CD14-positive monocyte (primary cell): ENCODE data around the gene OR2T3. TPM values are rescaled to one million over a fixed set of nuclear protein-coding genes. Genes with fewer than 3 reads are reported as not detected.
"Not testable (repeated sequence)": the region's sequence is repeated elsewhere in the genome, so short reads cannot be mapped to it uniquely, and the experiment has no call there.

Source experiments
- DNase-seq, 3 donors: peaks; one replicate each; pipeline ENCODE4 v3.0.0-alpha.2; 2011 to 2022
- H2AFZ ChIP-seq: 2 replicates; pipeline ENCODE4 v1.6.0; 2012; ENCODE audit warnings: mild to moderate bottlenecking, low read depth, low read length, inconsistent platforms; ENCODE audit not compliant: insufficient read depth, poor library complexity, severe bottlenecking
- H3K27ac ChIP-seq, 2 donors: 1 replicate in 1 of 2; 2 replicates in 1 of 2; pipeline ENCODE4 v1.5.1; 2012 to 2013; ENCODE audit warnings: low read length in 2 of 2, control low read depth in 1 of 2, inconsistent platforms in 1 of 2, low read depth in 1 of 2, mild to moderate bottlenecking in 1 of 2
- H3K27me3 ChIP-seq, 2 donors: one replicate each; pipeline versions ENCODE4 v1.6.0 to v1.6.1; 2011 to 2013; ENCODE audit warnings: low read length in 2 of 2; ENCODE audit not compliant: control insufficient read depth in 2 of 2, insufficient read depth in 2 of 2
- H3K36me3 ChIP-seq, 2 donors: replicated peaks in 1 of 2; 1 replicate in 1 of 2; 2 replicates in 1 of 2; pipeline versions ENCODE4 v1.5.1 to v1.6.1; 2012 to 2013; ENCODE audit warnings: low read length in 2 of 2, control low read depth in 1 of 2, inconsistent platforms in 1 of 2, mild to moderate bottlenecking in 1 of 2; ENCODE audit not compliant: insufficient read depth in 2 of 2, control insufficient read depth in 1 of 2
- H3K4me1 ChIP-seq, 2 donors: 1 replicate in 1 of 2; 2 replicates in 1 of 2; pipeline versions ENCODE4 v1.5.1 to v1.6.1; 2012 to 2013; ENCODE audit warnings: low read length in 2 of 2, control low read depth in 1 of 2, inconsistent platforms in 1 of 2, mild to moderate bottlenecking in 1 of 2, moderate library complexity in 1 of 2; ENCODE audit not compliant: insufficient read depth in 2 of 2, control insufficient read depth in 1 of 2
- H3K4me2 ChIP-seq: replicated peaks from 2 replicates; pipeline ENCODE3; 2012; ENCODE audit warnings: low read length, moderate library complexity, mild to moderate bottlenecking; ENCODE audit not compliant: poor library complexity, severe bottlenecking; ENCODE audit errors: extremely low read depth
- H3K4me3 ChIP-seq, 3 experiments: fragments of 200-600 bp in 1 of 3; sonication (generic) in 1 of 3; replicated peaks in 1 of 3; 1 replicate in 2 of 3; 2 replicates in 1 of 3; pipeline ENCODE4 v1.5.1; 2011 to 2013; ENCODE audit warnings: low read length in 3 of 3, mild to moderate bottlenecking in 3 of 3, control low read depth in 2 of 3, low read depth in 2 of 3, inconsistent platforms in 1 of 3, moderate library complexity in 1 of 3
- H3K79me2 ChIP-seq: 2 replicates; pipeline ENCODE4 v1.6.0; 2012; ENCODE audit warnings: mild to moderate bottlenecking, control low read depth, inconsistent platforms, low read length, moderate library complexity; ENCODE audit not compliant: insufficient read depth
- H3K9ac ChIP-seq: 2 replicates; pipeline ENCODE4 v1.6.0; 2017; ENCODE audit warnings: low read length, mild to moderate bottlenecking; ENCODE audit not compliant: insufficient read depth, poor library complexity, severe bottlenecking
- H3K9me3 ChIP-seq, 2 donors: replicated peaks in 1 of 2; 1 replicate in 1 of 2; 2 replicates in 1 of 2; pipeline versions ENCODE4 v1.5.1 to v1.6.1; 2012 to 2013; ENCODE audit warnings: low read length in 2 of 2, control low read depth in 1 of 2; ENCODE audit not compliant: control insufficient read depth in 1 of 2, insufficient read depth in 1 of 2
- H4K20me1 ChIP-seq: 2 replicates; pipeline ENCODE4 v1.6.0; 2012; ENCODE audit warnings: mild to moderate bottlenecking, low read length, control low read depth, moderate library complexity; ENCODE audit not compliant: insufficient read depth
- H3K27ac Mint-ChIP-seq, 7 donors: one replicate each; pipeline ENCODE4 v1.8.0; 2020; ENCODE audit warnings: mild to moderate bottlenecking in 7 of 7, mixed read lengths in 7 of 7, moderate library complexity in 6 of 7, inconsistent platforms in 2 of 7
- H3K27me3 Mint-ChIP-seq, 3 donors: one replicate each; pipeline ENCODE4 v1.8.0; 2021 to 2022; ENCODE audit warnings: low read depth in 3 of 3, mild to moderate bottlenecking in 3 of 3, mixed read lengths in 3 of 3, moderate library complexity in 3 of 3, inconsistent platforms in 1 of 3
- H3K36me3 Mint-ChIP-seq, 2 donors: one replicate each; pipeline ENCODE4 v1.8.0; 2020; ENCODE audit warnings: mixed read lengths in 2 of 2, inconsistent platforms in 1 of 2, mild to moderate bottlenecking in 1 of 2
- H3K4me1 Mint-ChIP-seq: one replicate; pipeline ENCODE4 v1.8.0; 2020; ENCODE audit warnings: mild to moderate bottlenecking, mixed read lengths
- H3K4me3 Mint-ChIP-seq, 2 donors: one replicate each; pipeline ENCODE4 v1.8.0; 2020; ENCODE audit warnings: mild to moderate bottlenecking in 2 of 2, mixed read lengths in 2 of 2, moderate library complexity in 1 of 2
- H3K9me3 Mint-ChIP-seq, 7 donors: one replicate each; pipeline ENCODE4 v1.8.0; 2020 to 2022; ENCODE audit warnings: mixed read lengths in 7 of 7, mild to moderate bottlenecking in 6 of 7, moderate library complexity in 6 of 7, inconsistent platforms in 2 of 7
- WGBS: methylation state at CpG from one replicate; pipeline ENCODE4 v1.1.5; 2013; ENCODE audit warnings: missing lambda C conversion rate; ENCODE audit not compliant: insufficient coverage; 5-methylcytosine and 5-hydroxymethylcytosine counted together
- intact Hi-C, 2 donors: fragments of 100-400 bp; cut with micrococcal nuclease; formaldehyde crosslinking; loops; one replicate each; pipeline versions ENCODE4 v1.15.0 to v1.15.1; 2023
- polyA plus RNA-seq, 3 donors: library from polyadenylated mRNA; depleted of rRNA in 1 of 3; unstranded in 2 of 3; stranded (reverse) in 1 of 3; fragments of 300-500 nt in 2 of 3; fragments of >200 nt in 1 of 3; fragmentation: Illumina TruSeq in 2 of 3; gene quantifications; 1 replicate in 2 of 3; 2 replicates in 1 of 3; pipeline ENCODE4 v1.2.3, GENCODE V29; 2012 to 2021

OR2T3 gene
- polyA plus RNA-seq, 3 donors = 0.08 TPM; not detected in 2

GRCh38 chr1:248432201-248432600 lies 41.0 kb upstream of the OR2T3 start:
- H4K20me1 ChIP-seq, H3K4me1 Mint-ChIP-seq, H3K4me1 ChIP-seq, H3K9me3 Mint-ChIP-seq, H3K36me3 ChIP-seq, H3K4me3 Mint-ChIP-seq, H3K79me2 ChIP-seq, H3K36me3 Mint-ChIP-seq, intact Hi-C loops, H3K27ac ChIP-seq, H3K9me3 ChIP-seq, H2AFZ ChIP-seq, H3K4me3 ChIP-seq, H3K27me3 Mint-ChIP-seq, H3K9ac ChIP-seq, H3K27ac Mint-ChIP-seq, DNase-seq, H3K27me3 ChIP-seq, H3K4me2 ChIP-seq: not testable (repeated sequence)
- WGBS = no CpG with 5 or more reads among the region's 4 CpGs

GRCh38 chr1:248433811-248434415 lies 39.2 kb upstream of the OR2T3 start:
- H4K20me1 ChIP-seq, H3K4me1 ChIP-seq, H3K4me2 ChIP-seq, H3K27ac ChIP-seq, H3K27me3 ChIP-seq, H3K27me3 Mint-ChIP-seq, H3K79me2 ChIP-seq, H3K4me1 Mint-ChIP-seq, H3K27ac Mint-ChIP-seq, H2AFZ ChIP-seq, H3K36me3 Mint-ChIP-seq, H3K9me3 ChIP-seq, H3K4me3 Mint-ChIP-seq, H3K36me3 ChIP-seq, H3K4me3 ChIP-seq, intact Hi-C loops, H3K9me3 Mint-ChIP-seq, DNase-seq, H3K9ac ChIP-seq: not testable (repeated sequence)
- whole genome bisulfite sequencing = 93% methylated on average over 10 of the region's 38 CpGs

- H3K4me3 Mint-ChIP-seq, H3K27ac ChIP-seq, H3K79me2 ChIP-seq, H3K36me3 Mint-ChIP-seq, H3K4me2 ChIP-seq, H3K9me3 Mint-ChIP-seq, H3K36me3 ChIP-seq, H3K9me3 ChIP-seq, DNase-seq, H3K4me1 Mint-ChIP-seq, H3K9ac ChIP-seq, H3K27me3 Mint-ChIP-seq, H3K4me1 ChIP-seq, H3K4me3 ChIP-seq, H3K27ac Mint-ChIP-seq, H2AFZ ChIP-seq, H3K27me3 ChIP-seq, H4K20me1 ChIP-seq, intact Hi-C loops: not testable (repeated sequence)
- whole genome bisulfite sequencing = no CpG with 5 or more reads among the region's 6 CpGs
Observed at GRCh38 chr1:248434913-248435312, 38.2 kb upstream of the OR2T3 start.

- H3K9me3 Mint-ChIP-seq, H3K4me2 ChIP-seq, H3K79me2 ChIP-seq, H3K27me3 ChIP-seq, H3K4me1 Mint-ChIP-seq, H4K20me1 ChIP-seq, H3K27me3 Mint-ChIP-seq, H3K4me1 ChIP-seq, intact Hi-C loops, H3K36me3 Mint-ChIP-seq, H3K27ac Mint-ChIP-seq, DNase-seq, H3K4me3 ChIP-seq, H3K36me3 ChIP-seq, H3K9ac ChIP-seq, H3K9me3 ChIP-seq, H3K4me3 Mint-ChIP-seq, H3K27ac ChIP-seq, H2AFZ ChIP-seq: not testable (repeated sequence)
- WGBS = 100% methylated on average over 1 of the region's 3 CpGs
Observed at GRCh38 chr1:248436303-248436702, 36.8 kb upstream of the OR2T3 start.
